K562 (cell line): ENCODE measurements around the gene OTP. TPM values are rescaled to one million over a fixed set of nuclear protein-coding genes. Genes with fewer than 3 reads are reported as not detected.

Experiments used
- ATAC-seq: fragments of 200-7000 bp; cut with Tn5 transposase; 3 replicates; pipeline ENCODE4 v1.9.1; 2020; ENCODE audit warnings: moderate library complexity
- BruUV-seq: library from RNA; stranded (reverse); fragments of 400-500 nt; replicated peaks from 2 replicates; lab custom pipeline; 2021; lab: Mats Ljungman, UMichigan
- CTCF ChIA-PET: fragments of 300-600 bp; formaldehyde crosslinking; extraction: SDS; loops from one replicate; lab custom pipeline; 2021; ENCODE audit warnings: low intra/inter-chr PET ratio; lab: Yijun Ruan, JAX
- POLR2A ChIA-PET: fragments of 300-600, 350-650 bp; sonication (Branson Sonifier 250); formaldehyde crosslinking; extraction: SDS; loops from one replicate; lab custom pipeline; 2021; ENCODE audit warnings: antibody characterized with exemption, inconsistent platforms; lab: Yijun Ruan, JAX
- DNase-seq, 4 experiments: peaks; one replicate each; pipeline versions ENCODE4 v3.0.0 to v3.0.0-alpha.2; 2011 to 2018; ENCODE audit warnings: low spot score in 3 of 4, mixed read lengths in 3 of 4; ENCODE audit errors: extremely low read depth in 1 of 4
- FAIRE-seq: peaks from 2 replicates; lab custom pipeline; 2011; peaks lifted over from hg19 to GRCh38; lab: Jason Lieb, UNC
- H2AFZ ChIP-seq: 2 replicates; pipeline ENCODE4 v1.6.0; 2011; ENCODE audit warnings: low read depth, low read length, control low read depth, inconsistent platforms
- H3K27ac ChIP-seq: fragments of 200-600 bp; 3 replicates; pipeline ENCODE4 v1.8.0; 2011; ENCODE audit warnings: low read depth, mild to moderate bottlenecking, control low read depth, inconsistent platforms, low read length, moderate library complexity, mixed read lengths; ENCODE audit errors: extremely low read depth
- H3K27me3 ChIP-seq, 2 experiments: fragments of 300-600 bp in 1 of 2; 2 replicates in 1 of 2; 3 replicates in 1 of 2; pipeline versions ENCODE4 v1.6.0 to v1.8.0; 2011; ENCODE audit warnings: inconsistent platforms in 2 of 2, low read length in 2 of 2, mild to moderate bottlenecking in 1 of 2, mixed read lengths in 1 of 2, moderate library complexity in 1 of 2; ENCODE audit not compliant: control insufficient read depth in 2 of 2, insufficient read depth in 2 of 2
- H3K36me3 ChIP-seq: fragments of 300-600 bp; 3 replicates; pipeline ENCODE4 v1.8.0; 2011; ENCODE audit warnings: mild to moderate bottlenecking, low read length, inconsistent platforms; ENCODE audit not compliant: control insufficient read depth, insufficient read depth
- H3K4me1 ChIP-seq, 2 experiments: fragments of 200-600 bp in 1 of 2; replicated peaks in 1 of 2; 2 replicates in 1 of 2; 3 replicates in 1 of 2; pipeline versions ENCODE4 v1.5.1 to v1.8.0; 2011; ENCODE audit warnings: inconsistent platforms in 2 of 2, low read length in 2 of 2, mild to moderate bottlenecking in 1 of 2, mixed read lengths in 1 of 2, moderate library complexity in 1 of 2; ENCODE audit not compliant: control insufficient read depth in 2 of 2, insufficient read depth in 2 of 2
- H3K4me2 ChIP-seq: 2 replicates; pipeline ENCODE4 v1.6.1; 2011; ENCODE audit warnings: low read length, control low read depth, inconsistent platforms, mixed read lengths; ENCODE audit not compliant: insufficient read depth
- H3K4me3 ChIP-seq: fragments of 200-600 bp; sonication (generic), shearing (Covaris generic); 2 replicates; pipeline ENCODE4 v1.5.1; 2016; ENCODE audit warnings: control low read depth, inconsistent platforms
- H3K79me2 ChIP-seq: fragments of 200-600 bp; 3 replicates; pipeline ENCODE4 v1.8.0; 2011; ENCODE audit warnings: low read length, inconsistent platforms; ENCODE audit not compliant: control insufficient read depth, insufficient read depth
- H3K9ac ChIP-seq, 2 experiments: 2 replicates each; pipeline versions ENCODE4 v1.6.0 to v1.6.1; 2011; ENCODE audit warnings: low read depth in 2 of 2, low read length in 2 of 2, control low read depth in 1 of 2, inconsistent platforms in 1 of 2, mild to moderate bottlenecking in 1 of 2, mixed read lengths in 1 of 2; ENCODE audit not compliant: insufficient read depth in 1 of 2
- H3K9me1 ChIP-seq: one replicate; pipeline ENCODE4 v1.6.0; 2011; ENCODE audit warnings: inconsistent platforms, mild to moderate bottlenecking, low read length, moderate library complexity; ENCODE audit not compliant: control insufficient read depth, insufficient read depth
- H3K9me3 ChIP-seq: replicated peaks from 2 replicates; pipeline ENCODE4 v1.5.1; 2011; ENCODE audit warnings: low read depth, low read length, inconsistent platforms; ENCODE audit not compliant: control insufficient read depth, insufficient read depth
- H4K20me1 ChIP-seq: replicated peaks from 2 replicates; pipeline ENCODE4 v1.6.1; 2011; ENCODE audit warnings: low read length, inconsistent platforms, mixed read lengths; ENCODE audit not compliant: control insufficient read depth, insufficient read depth
- EHMT2 ChIP-seq: fragments of 450-650 bp; IDR thresholded peaks from 2 replicates; pipeline ENCODE4 v1.6.1; 2018; ENCODE audit warnings: antibody characterized with exemption
- FUS ChIP-seq: fragments of 200-400 bp; formaldehyde crosslinking; optimal IDR thresholded peaks from 2 replicates; pipeline ENCODE3; 2017; ENCODE audit warnings: low read depth, low read length
- IFI16 ChIP-seq: fragments of 250-450 bp; sonication (Bioruptor Pico); IDR thresholded peaks from 2 replicates; pipeline ENCODE4 v2.1.2; 2022; ENCODE audit warnings: mild to moderate bottlenecking, inconsistent platforms
- MIER1 ChIP-seq: fragments of 450-650 bp; IDR thresholded peaks from 2 replicates; pipeline ENCODE4 v1.6.1; 2016; ENCODE audit warnings: antibody characterized with exemption, mild to moderate bottlenecking, low read depth
- NCOA1 ChIP-seq: fragments of 450-650 bp; IDR thresholded peaks from 2 replicates; pipeline ENCODE4 v1.6.1; 2016; ENCODE audit warnings: low read depth
- TCFL5 ChIP-seq: fragments of 250-450 bp; sonication (Bioruptor Pico); conservative IDR thresholded peaks from 2 replicates; pipeline ENCODE4 v1.6.1; 2021; ENCODE audit warnings: mild to moderate bottlenecking, moderate library complexity, matching md5 sums
- TSC22D4 ChIP-seq: fragments of 450-650 bp; IDR thresholded peaks from 2 replicates; pipeline ENCODE4 v1.6.1; 2016; ENCODE audit warnings: missing genetic modification characterization, missing biosample characterization, control low read depth
- WGBS: fragments of 100-300 bp; shearing (Covaris generic); methylation state at CpG from one replicate; pipeline ENCODE4 v1.1.6; 2016; ENCODE audit warnings: low coverage, mixed read lengths; ENCODE audit not compliant: insufficient coverage; ENCODE audit errors: missing lambda C conversion rate; 5-methylcytosine and 5-hydroxymethylcytosine counted together
- in situ Hi-C: fragments of 300-500 bp; cut with MboI; formaldehyde crosslinking; loops from 4 replicates; pipeline ENCODE4 v1.15.0; 2018; ENCODE audit warnings: inconsistent platforms, mixed read lengths
- intact Hi-C: fragments of 100-400 bp; cut with micrococcal nuclease; formaldehyde crosslinking; loops from 2 replicates; pipeline ENCODE4 v1.14.2; 2022
- polyA plus RNA-seq, 8 experiments: library from polyadenylated mRNA; depleted of rRNA in 4 of 8; stranded (reverse) in 5 of 8; unstranded in 3 of 8; fragments of >200 nt; fragmentation: Nextera tagmentation in 2 of 8; fragmentation: Illumina TruSeq in 1 of 8; extraction: Ambion mirVana in 2 of 8; extraction: Trizol in 1 of 8; gene quantifications; 2 replicates each; pipeline versions ENCODE4 v1.2.1 to v1.2.3, GENCODE V29; 2011 to 2014; ENCODE audit warnings: inconsistent platforms in 1 of 8, missing spikeins in 1 of 8
- total RNA-seq, 7 experiments: library from RNA; depleted of rRNA in 6 of 7; stranded (reverse); fragments of >200 nt in 6 of 7; fragmentation: Illumina TruSeq in 2 of 7; extraction: Trizol in 2 of 7; gene quantifications; 2 replicates each; pipeline versions ENCODE4 v1.2.1 to v1.2.3, GENCODE V29; 2011 to 2021; ENCODE audit warnings: low replicate concordance in 1 of 7

The OTP gene
- total and polyA plus RNA-seq, 9 of the 15 experiments (the other 6 are each of a cell fraction or from before 2014, with no cell fraction given) = 0.04 to 0.16 (median 0.06) TPM; not detected in 4

GRCh38 chr5:77635917-77636640 lies 2.4 kb downstream of the OTP start:
- ChIA-PET POLR2A (interaction anchor here (0.6 to 1.3 kb wide), 4 partner anchors 11 to 229 kb away, joined by 3 to 6 read pairs (median 4); no protein-coding TSS in a partner anchor), CTCF (interaction anchor here (0.8 kb wide), 1 partner anchor 222 kb away, joined by 4 read pairs; no protein-coding TSS in a partner anchor)
- FAIRE-seq (no peak), ATAC-seq (no peak), DNase-seq (no peak)
- H3K27ac ChIP-seq = no peak overlapping the region
- intact Hi-C loops = no loop called here
- H3K9me3 ChIP-seq = no peaks in the 10 kb centered on the region
- H3K4me1 ChIP-seq = peaks cover 0 to 25% of the 10 kb centered on the region in 2 experiments; a peak in 2 of 5 replicates
- peaks cover 5% of the 10 kb centered on the region for H3K9me1 ChIP-seq
- TF ChIP-seq EHMT2 (0 out of 2 replicates have a peak, but pooled peaks have one; percentile 4), TSC22D4 (tag) (no peak), IFI16 (CRISPR knock-in tag) (no peak), MIER1 (peak; percentile 89), FUS (no peak), NCOA1 (no peak), TCFL5 (CRISPR knock-in tag) (no peak)
- H3K79me2 ChIP-seq = no peaks in the 10 kb centered on the region
- no peak overlapping the region for H3K4me3 ChIP-seq
- H4K20me1 ChIP-seq = no peaks in the 10 kb centered on the region
- H3K9ac ChIP-seq = no peak overlapping the region
- H3K4me2 ChIP-seq = no peak overlapping the region
- H3K36me3 ChIP-seq = no peaks in the 10 kb centered on the region
- no TSS peak for BruUV-seq
- WGBS = 28% methylated on average over 30 of the region's 30 CpGs
- H3K27me3 ChIP-seq = peaks cover 54 to 63% of the 10 kb centered on the region in 2 experiments
- H2AFZ ChIP-seq = no peak overlapping the region
- in situ Hi-C loops = no loop called here
